ENCODE results near the gene CLDN9.

CLDN9 gene, protein sequence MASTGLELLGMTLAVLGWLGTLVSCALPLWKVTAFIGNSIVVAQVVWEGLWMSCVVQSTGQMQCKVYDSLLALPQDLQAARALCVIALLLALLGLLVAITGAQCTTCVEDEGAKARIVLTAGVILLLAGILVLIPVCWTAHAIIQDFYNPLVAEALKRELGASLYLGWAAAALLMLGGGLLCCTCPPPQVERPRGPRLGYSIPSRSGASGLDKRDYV

DNA sequence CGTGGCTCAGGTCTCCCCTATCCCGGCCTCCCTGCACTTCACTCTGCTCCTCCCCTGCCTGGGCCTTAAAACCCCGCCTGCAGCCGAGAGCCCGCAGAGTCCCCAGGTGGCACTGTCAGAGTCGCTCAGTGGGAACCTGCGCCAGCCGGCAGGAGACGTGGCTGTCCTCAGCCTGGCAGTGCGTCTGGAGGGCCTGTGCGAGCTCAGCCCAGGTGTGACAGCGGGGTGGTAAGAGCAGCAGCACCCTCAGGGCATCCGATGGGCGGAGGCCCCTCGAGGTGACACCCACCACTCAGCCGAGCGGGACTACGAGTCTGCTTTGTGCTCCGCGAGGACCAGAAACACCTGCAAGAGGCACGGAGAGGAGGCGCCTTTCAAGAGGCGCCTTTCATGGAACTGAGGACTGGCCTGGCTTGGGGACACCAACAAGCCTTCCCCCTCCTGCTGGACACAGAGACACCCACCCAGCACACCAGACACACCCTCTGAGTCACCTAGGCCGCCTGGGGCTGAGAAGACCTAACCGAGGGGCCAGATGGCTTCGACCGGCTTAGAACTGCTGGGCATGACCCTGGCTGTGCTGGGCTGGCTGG lies at the start of gene CLDN9:
TSS of gene CLDN9 (plus strand) at position 96 of the 593 bp plus-strand sequence. CDS start at position 536, 440 bp downstream.
- TF ChIP-seq, protein P1, sequence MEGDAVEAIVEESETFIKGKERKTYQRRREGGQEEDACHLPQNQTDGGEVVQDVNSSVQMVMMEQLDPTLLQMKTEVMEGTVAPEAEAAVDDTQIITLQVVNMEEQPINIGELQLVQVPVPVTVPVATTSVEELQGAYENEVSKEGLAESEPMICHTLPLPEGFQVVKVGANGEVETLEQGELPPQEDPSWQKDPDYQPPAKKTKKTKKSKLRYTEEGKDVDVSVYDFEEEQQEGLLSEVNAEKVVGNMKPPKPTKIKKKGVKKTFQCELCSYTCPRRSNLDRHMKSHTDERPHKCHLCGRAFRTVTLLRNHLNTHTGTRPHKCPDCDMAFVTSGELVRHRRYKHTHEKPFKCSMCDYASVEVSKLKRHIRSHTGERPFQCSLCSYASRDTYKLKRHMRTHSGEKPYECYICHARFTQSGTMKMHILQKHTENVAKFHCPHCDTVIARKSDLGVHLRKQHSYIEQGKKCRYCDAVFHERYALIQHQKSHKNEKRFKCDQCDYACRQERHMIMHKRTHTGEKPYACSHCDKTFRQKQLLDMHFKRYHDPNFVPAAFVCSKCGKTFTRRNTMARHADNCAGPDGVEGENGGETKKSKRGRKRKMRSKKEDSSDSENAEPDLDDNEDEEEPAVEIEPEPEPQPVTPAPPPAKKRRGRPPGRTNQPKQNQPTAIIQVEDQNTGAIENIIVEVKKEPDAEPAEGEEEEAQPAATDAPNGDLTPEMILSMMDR (IDR thresholded peaks at IDR 0.05; ENCODE audit: low read depth, low read length): no peak
- no peak for DNase-seq (ENCODE audit: extremely low read depth, low read depth)

DNA sequence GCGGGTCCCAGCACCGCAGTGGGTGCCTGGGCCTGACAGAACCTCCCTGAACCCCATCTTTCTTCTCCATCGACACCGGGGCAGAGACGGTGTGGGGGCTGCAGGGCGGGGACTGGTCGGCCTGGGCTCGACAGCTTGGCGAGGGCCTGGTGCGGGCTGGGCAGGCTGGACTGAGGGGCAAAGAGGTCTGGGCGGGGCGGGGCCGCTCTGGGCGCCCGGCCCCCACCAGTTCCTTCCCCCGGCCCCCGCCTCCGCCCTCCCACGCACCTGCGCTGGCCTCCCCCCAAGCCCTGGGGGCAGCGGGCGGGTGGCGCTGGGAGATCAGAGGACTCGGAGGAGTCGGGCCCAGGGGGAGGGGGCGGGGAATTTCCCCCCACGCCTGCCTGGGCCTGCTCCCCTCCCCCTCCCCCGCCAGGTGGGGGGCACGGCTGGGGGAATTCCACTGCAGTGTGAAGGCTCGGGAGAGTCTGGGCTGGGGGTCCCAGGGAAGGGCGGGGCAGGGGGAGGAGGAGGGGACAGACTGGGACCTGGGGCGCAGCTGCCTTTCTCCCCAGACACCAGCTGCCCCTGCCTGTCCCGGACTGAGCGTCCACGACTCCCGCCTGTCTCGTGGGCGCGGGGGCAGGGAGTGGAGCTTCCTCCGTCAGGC lies 49.5 kb upstream of the CLDN9 start:
- DNase-seq (ENCODE audit: extremely low read depth, low read depth): no peak
- TF ChIP-seq, protein P1 (IDR thresholded peaks at IDR 0.05; ENCODE audit: low read depth, low read length): no peak

DNA sequence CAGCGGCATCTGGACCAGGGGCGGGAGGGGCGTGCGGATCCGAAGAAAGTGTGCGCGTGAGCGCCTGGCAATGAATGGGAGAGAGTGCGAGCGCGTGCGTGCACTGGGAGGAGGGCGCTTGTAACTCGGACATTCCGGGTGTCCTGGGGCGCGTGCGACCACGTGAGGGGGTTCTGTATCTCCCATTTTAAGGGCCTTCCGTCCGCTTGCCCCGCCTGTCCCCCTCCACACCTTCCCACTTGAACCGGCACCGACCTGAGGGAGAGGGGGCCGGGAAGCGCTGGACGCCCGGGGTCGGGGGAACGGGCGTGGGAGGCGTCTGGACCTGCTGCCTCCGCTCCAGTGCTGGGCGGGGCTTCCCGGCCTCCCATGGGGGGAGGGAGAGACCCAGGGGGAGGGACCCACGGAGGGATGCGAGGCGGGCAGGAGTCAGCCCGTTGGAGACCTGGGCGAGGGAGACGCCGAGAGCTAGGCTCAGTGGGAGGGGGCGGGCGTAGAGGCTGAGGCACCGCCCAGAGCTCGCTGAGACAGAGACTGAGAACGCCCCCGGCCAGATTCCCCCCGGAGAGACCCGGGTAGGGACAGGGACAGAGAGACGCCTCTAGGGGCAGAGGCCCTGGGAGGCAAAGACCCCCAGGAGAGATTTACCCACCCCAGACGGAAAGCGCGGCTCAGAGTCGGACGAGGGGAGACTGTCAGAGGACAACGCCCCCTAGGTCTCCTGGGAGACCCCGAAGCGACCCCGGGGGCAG lies 48.8 kb upstream of the CLDN9 start, which contains the start of gene KREMEN2:
TSS of gene KREMEN2 (plus strand) at position 553 of the 752 bp plus-strand sequence. CDS start 246 bp downstream, outside the sequence.
- TF ChIP-seq, protein P1 (IDR thresholded peaks at IDR 0.05; ENCODE audit: low read depth, low read length): no peak
- no peak for DNase-seq (ENCODE audit: extremely low read depth, low read depth)

DNA sequence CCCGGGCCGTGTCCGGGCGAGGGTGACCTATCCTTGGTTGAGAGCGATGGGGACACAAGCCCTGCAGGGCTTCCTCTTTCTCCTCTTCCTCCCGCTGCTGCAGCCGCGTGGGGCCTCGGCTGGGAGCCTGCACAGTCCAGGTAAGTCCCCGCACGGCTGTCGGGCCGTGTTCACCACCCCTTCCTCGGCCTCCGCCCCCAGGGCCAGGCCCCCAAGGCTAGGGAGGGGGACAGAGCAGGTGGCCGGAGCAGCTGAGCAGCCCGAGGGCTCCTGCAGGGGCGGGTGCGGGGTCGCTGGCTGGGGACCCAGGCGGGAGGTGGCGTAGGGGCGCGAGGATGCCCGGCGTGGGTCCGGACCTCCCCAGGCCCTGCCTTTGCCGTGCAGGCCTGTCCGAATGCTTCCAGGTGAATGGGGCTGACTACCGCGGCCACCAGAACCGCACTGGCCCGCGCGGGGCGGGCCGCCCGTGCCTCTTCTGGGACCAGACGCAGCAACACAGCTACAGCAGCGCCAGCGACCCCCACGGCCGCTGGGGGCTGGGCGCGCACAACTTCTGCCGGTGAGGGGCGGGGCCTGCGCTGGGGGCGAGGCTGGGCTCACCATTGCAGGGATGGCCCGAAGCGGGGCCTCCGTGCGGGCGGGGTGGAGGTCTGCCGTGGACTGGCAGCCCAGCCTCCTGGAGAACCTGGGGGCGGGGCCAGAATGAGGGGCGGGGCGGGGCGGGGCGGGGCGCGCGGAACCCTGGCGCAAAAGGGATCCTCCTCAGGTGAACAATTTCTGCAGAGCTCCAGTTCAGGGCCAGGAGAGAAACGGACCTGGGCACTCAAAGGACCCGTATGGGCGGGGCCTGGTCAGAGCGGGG lies 48.0 kb upstream of the CLDN9 start:
- TF ChIP-seq, protein P1 (IDR thresholded peaks at IDR 0.05; ENCODE audit: low read depth, low read length): no peak
- DNase-seq (ENCODE audit: extremely low read depth, low read depth): no peak

DNA sequence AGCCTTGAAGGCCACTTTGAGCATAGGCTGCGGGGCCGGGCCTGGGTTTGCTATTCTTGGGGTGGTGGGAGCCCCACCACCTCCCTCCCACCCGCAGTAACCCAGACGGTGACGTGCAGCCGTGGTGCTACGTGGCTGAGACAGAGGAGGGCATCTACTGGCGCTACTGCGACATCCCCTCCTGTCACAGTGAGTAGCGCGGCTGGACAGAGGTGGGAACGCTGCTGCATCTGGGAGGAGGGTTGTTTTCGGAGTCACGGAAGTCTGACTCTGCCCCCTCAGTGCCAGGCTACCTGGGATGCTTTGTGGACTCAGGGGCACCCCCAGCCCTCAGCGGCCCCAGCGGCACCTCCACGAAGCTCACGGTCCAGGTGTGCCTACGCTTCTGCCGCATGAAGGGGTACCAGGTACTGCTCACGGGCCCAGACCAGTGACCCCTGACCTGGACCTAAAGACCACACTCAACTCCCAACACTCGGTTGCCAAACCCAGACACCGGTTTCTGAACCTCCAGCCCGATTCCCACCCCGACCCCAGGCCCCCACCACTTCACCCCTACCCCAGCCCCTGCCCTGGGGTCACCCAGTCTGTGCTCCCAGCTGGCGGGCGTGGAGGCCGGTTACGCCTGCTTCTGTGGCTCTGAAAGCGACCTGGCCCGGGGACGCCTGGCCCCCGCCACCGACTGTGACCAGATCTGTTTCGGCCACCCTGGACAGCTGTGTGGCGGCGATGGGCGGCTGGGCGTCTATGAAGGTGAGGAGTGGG lies 46.5 kb upstream of the CLDN9 start:
- TF ChIP-seq, protein P1 (IDR thresholded peaks at IDR 0.05; ENCODE audit: low read depth, low read length): no peak
- DNase-seq (ENCODE audit: extremely low read depth, low read depth): no peak

DNA sequence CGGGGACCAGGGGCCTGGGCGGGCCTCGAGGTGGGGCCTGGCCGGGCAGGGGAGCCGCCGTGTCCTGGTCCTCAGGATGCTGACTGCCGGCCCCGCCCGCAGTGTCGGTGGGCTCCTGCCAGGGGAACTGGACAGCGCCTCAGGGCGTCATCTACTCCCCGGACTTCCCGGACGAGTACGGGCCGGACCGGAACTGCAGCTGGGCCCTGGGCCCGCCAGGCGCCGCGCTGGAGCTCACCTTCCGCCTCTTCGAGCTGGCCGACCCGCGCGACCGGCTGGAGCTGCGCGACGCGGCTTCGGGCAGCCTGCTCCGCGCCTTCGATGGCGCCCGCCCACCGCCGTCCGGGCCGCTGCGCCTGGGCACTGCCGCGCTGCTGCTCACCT lies 45.9 kb upstream of the CLDN9 start:
- TF ChIP-seq, protein P1 (IDR thresholded peaks at IDR 0.05; ENCODE audit: low read depth, low read length): peak; percentile 5
- DNase-seq (ENCODE audit: extremely low read depth, low read depth): no peak

Data from AG09319 (cell line).